Lung microvascular endothelial cell (primary cell): ENCODE measurements around the gene ST6GALNAC3. TPM values are rescaled to one million over a fixed set of nuclear protein-coding genes. Genes with fewer than 3 reads are reported as not detected.
"Not testable (repeated sequence)": the region's sequence is repeated elsewhere in the genome, so short reads cannot be mapped to it uniquely, and the experiment has no call there.

ENCODE experiments used
- DNase-seq, 2 donors: peaks; one replicate each; pipeline versions ENCODE4 v3.0.0 to v3.0.0-alpha.2; 2010; ENCODE audit warnings: low read depth in 2 of 2
- total RNA-seq: library from RNA; depleted of rRNA; stranded (reverse); fragments of >200 nt; gene quantifications from 2 replicates; pipeline ENCODE4 v1.2.1, GENCODE V29; 2014

ST6GALNAC3 gene
- total RNA-seq: 40.5 and 41.5 TPM in 2 replicates

- peak; percentile 71 to 75 for DNase-seq
Measured at GRCh38 chr1:76074321-76075187, at the start of gene ST6GALNAC3. ST6GALNAC3 (plus strand) TSS chr1:76074746.

- DNase-seq: no peak
Measured at GRCh38 chr1:76027341-76027740, 47.2 kb upstream of the ST6GALNAC3 start.

DNA sequence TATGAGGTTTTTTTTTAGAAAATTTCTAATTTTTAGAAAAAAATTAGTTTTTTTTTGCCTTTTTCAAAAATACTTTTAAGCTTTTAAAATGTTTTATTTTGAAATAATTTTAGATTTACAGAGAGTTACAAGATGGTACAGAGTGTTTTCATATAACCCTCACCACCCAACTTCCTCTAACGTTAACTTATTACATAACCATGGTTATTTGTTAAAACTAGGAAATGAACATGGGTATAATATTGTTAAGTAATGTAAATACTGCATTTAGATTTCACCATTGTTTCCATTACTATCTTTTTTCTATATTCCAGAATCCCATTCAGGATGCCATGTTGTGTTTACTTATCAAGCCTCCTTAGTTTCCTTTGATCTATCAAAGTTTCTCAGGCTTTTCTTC lies 45.2 kb upstream of the ST6GALNAC3 start:
- DNase-seq: no peak

GRCh38 chr1:76031496-76031895 lies 43.0 kb upstream of the ST6GALNAC3 start:
- no peak for DNase-seq

DNA sequence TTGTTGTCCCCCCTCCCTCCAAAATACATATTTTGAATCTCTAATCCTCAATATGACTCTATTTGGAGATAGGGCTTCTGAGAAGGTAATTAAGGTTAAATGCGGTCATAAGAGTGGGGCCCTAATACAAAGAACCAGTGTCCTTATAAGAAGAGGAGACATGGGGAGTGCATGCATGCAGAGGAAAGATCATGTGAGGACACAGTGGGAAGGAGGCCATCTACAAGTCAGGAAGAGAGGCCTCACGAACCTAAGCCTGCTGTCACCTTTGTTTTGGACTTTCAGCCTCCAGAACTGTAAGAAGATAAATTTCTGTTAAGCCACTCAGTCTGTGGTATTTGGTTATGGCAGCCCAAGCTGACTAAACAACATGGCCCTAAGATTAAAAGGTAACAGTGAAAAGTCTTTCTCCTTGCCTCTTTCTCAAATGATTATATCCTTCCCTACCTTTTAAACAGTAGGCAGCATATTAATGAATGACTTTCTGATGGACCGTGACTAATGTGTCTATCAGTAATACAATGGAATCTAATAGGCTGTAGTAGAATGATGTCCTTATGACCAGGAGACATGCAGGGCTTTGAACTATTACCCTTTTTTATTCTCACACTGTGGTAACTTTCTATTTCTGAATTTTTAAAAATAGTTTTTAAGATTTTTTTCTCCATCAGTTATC lies 40.6 kb upstream of the ST6GALNAC3 start:
- no peak for DNase-seq

DNA sequence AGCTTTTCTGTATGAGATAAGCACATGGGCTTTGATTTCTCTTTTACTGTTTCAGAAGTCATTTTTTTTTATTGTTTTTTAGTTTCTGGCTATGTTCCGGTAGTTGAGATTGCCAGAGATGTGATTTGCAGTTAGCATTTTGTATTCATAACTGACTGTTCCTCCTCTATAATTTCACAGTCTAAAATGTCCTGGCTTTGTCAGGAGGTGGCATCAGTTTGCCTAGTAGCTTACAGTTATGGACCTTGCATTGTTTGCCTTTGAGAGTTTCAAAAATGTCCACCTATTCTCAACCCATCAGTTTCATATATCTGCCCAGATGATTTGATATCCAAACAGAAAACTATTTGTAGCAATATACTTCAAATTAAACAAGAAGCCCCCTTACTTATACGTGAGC lies 39.5 kb upstream of the ST6GALNAC3 start:
- DNase-seq: peak; percentile 15 to 67

DNA sequence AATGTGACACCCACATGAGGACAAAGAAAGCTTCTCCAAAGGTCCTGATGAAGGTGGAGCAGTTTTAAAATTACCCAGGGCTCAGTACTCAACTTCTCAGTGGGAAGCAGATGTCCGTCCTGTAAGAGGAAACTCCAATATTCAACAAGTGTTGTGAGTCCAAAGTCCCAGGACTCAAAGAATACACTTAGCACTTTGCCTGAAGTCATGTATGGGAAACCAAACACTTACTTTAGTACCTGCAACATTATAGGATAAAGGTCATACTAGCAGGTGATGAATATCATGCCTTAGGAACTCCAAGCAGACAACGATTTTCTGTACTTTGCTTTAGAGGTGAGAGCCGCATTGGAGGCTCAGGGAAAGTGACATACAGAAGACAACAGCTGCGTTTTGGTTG lies 37.2 kb upstream of the ST6GALNAC3 start:
- peak in 1 of 2 donors; percentile 1 for DNase-seq

DNA sequence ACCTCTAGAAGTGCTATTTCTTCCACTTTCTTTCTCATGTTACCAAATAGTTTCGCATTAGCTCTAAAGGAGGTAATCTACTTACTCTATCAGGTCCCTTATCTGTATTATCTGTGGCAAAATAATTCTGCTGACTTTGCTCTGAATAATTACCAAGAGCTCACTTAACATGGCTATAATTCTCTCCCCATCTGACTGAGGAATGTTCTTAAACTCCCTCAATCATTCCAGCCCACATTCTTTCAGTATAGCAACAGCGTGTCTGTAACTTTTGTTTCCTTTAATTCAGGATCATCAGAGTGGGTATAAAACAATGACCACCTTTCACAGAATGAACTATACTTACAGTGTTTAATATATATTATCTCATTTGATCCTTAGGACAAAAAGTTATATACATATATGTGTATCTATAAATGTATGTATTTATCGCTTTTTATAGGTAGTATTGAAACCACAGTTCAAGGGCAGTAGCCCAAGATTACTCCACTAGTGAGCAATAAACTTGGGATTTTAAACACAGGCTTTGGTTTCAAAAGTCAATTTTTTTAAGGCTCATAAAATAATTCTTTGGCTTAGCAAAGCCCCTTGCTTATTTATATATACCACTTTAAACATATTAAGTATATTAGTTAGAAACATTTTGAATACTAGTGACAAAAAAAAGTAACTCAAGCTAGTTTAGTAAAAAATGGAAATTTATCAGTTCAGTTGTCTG lies 36.1 kb upstream of the ST6GALNAC3 start:
- no peak for DNase-seq

- DNase-seq: no peak
Measured at GRCh38 chr1:76046149-76046548, 28.4 kb upstream of the ST6GALNAC3 start.

- DNase-seq: no peak
Measured at GRCh38 chr1:76048219-76048618, 26.3 kb upstream of the ST6GALNAC3 start.

DNA sequence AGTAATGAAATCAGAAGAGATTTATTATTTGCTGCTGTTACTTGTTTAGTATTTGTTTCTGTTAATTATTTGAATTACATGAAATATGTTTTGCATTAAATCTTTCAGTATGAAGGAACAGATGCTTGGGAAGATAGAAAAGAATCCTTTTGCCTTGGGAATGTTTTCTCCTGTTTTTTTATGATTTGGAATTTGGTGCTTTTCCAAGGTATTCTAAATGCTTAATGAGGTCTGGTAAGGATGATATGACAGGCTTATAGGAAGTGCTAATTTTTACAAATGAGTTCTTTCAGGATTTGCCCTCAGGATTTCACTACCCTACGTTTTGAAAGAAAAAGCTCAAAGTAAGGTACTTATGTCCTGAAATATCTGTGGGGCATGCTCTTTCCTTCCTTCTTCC lies 25.6 kb upstream of the ST6GALNAC3 start:
- no peak for DNase-seq

GRCh38 chr1:76049498-76049897 lies 25.0 kb upstream of the ST6GALNAC3 start:
- DNase-seq: no peak

DNA sequence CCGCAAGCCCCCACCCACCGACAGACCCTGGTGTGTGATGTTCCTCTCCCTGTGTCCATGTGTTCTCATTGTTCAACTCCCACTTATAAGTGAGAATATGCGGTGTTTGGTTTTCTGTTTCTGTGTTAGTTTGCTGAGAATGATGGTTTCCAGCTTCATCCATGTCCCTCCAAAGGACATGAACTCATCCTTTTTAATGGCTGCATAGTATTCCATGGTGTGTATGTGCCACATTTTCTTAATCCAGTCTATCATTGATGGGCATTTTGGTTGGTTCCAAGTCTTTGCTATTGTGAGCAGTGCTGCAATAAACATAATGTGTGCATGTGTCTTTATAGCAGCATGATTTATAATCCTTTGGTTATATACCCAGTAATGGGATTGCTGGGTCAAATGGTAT lies 24.5 kb upstream of the ST6GALNAC3 start:
- not testable (repeated sequence) for DNase-seq

- DNase-seq: peak in 1 of 2 donors; percentile 53
Measured at GRCh38 chr1:76053021-76053420, 21.5 kb upstream of the ST6GALNAC3 start.

DNA sequence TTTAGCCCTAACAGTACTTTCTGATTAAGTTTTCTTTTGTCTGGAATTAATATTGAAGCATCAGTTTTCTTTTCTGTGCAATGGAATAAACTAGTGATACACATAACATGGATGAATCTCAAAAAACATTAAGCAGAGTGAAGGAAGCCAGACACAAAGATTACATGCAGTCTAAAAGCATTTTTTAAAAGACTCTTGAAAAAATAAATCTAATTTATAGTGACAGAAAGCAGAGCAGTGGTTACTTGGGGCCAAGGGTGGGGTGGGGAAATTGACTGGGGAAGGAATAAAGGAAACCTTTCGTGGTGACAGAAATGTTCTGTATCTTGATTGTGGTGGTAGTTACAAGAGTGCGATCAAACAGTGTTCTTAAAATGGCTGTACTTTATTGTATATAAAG lies 20.2 kb upstream of the ST6GALNAC3 start:
- DNase-seq: no peak

- no peak for DNase-seq
Measured at GRCh38 chr1:76055987-76056386, 18.6 kb upstream of the ST6GALNAC3 start.

- no peak for DNase-seq
Measured at GRCh38 chr1:76059451-76059850, 15.1 kb upstream of the ST6GALNAC3 start.

GRCh38 chr1:76065270-76065669 lies 9.3 kb upstream of the ST6GALNAC3 start:
- DNase-seq: no peak

GRCh38 chr1:76066394-76066793 lies 8.2 kb upstream of the ST6GALNAC3 start:
- peak in 1 of 2 donors; percentile 6 for DNase-seq

GRCh38 chr1:76068542-76068941 lies 6.0 kb upstream of the ST6GALNAC3 start:
- DNase-seq: peak; percentile 73 to 90

DNA sequence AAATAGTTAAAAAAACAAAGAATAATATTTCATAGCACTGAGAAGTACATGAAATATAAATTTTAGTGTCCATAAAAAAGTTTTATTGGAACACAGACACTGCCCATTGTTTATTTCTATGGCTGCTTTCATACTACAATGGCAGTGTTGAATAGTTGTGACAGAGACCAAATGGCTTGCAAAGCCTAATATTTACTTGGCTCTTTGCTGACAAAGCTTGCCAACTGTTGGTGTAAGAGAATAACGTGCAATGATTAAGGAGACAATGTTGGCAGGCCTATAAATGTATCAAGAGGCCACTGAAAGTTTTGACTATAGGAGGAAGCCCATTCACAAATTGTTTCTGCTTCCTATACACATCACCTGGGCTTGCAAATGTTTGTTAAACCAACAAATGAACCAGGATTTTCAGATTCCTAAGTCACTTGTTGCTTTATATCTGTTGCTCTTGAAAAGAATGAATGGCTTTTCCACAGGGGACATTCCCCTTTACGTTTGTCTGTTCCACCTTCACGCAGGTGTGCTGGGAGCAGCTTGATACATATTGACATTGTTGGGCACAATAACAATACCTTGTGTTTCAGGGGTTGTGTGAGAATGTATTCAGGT lies 5.5 kb upstream of the ST6GALNAC3 start:
- DNase-seq: peak; percentile 9 to 80

DNA sequence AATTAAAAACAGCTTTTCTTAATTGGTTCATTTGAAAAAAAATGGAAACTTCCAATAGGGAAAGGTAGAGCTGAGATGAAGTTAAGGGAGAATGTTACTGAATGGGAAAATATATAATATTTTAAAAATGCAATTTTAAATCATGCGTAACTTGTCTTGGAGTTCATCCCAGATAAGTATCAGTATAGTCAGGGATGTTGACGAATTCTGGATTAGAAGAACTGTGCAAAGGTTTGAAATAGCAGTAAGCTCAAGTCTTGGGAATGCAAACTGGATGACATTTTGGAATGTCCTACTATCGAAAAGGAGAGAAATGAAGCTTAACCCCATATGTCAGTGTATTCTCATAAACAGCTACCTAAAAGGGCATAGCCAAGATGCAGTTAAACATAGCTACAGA lies 4.0 kb upstream of the ST6GALNAC3 start:
- DNase-seq: no peak
